Measurements from ENCODE around the gene DEFB113.

DNA sequence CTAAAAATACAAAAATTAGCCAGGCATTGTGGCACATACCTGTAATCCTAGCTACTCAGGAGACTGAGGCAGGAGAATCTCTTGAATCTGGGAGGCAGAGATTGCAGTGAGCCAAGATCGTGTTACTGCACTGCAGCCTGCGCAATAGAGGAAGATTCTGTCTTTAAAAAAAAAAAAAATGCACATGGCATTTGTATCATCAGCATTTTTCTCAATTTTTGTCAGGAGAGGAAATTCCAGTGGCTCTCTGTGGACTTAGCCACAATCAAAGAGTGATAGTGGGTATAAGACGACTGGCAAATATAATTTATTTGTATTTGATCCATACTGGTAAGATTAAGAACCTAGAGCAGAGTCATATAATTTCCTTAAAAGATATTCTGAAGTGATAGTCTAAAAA, 34.0 kb downstream of the DEFB113 start:
- TF ChIP-seq, protein P1, sequence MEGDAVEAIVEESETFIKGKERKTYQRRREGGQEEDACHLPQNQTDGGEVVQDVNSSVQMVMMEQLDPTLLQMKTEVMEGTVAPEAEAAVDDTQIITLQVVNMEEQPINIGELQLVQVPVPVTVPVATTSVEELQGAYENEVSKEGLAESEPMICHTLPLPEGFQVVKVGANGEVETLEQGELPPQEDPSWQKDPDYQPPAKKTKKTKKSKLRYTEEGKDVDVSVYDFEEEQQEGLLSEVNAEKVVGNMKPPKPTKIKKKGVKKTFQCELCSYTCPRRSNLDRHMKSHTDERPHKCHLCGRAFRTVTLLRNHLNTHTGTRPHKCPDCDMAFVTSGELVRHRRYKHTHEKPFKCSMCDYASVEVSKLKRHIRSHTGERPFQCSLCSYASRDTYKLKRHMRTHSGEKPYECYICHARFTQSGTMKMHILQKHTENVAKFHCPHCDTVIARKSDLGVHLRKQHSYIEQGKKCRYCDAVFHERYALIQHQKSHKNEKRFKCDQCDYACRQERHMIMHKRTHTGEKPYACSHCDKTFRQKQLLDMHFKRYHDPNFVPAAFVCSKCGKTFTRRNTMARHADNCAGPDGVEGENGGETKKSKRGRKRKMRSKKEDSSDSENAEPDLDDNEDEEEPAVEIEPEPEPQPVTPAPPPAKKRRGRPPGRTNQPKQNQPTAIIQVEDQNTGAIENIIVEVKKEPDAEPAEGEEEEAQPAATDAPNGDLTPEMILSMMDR (IDR thresholded peaks at IDR 0.05), result no peak
- no peak for TF ChIP-seq POLR2A (IDR thresholded peaks at IDR 0.05; ENCODE audit: low read length)
